GM12892 (cell line): ENCODE data around the gene RXYLT1.

ENCODE experiments used
- POLR2A ChIP-seq: IDR thresholded peaks from 2 replicates; pipeline ENCODE4 v1.6.1; 2011; ENCODE audit warnings: low read depth, low read length, control low read depth
- POLR2AphosphoS5 ChIP-seq: IDR thresholded peaks from 2 replicates; pipeline ENCODE4 v1.6.1; 2011; ENCODE audit warnings: low read depth, low read length, control low read depth
- TAF1 ChIP-seq: IDR thresholded peaks from 2 replicates; pipeline ENCODE4 v1.6.1; 2011; ENCODE audit warnings: low read depth, mild to moderate bottlenecking, control low read depth, low read length, borderline replicate concordance

DNA sequence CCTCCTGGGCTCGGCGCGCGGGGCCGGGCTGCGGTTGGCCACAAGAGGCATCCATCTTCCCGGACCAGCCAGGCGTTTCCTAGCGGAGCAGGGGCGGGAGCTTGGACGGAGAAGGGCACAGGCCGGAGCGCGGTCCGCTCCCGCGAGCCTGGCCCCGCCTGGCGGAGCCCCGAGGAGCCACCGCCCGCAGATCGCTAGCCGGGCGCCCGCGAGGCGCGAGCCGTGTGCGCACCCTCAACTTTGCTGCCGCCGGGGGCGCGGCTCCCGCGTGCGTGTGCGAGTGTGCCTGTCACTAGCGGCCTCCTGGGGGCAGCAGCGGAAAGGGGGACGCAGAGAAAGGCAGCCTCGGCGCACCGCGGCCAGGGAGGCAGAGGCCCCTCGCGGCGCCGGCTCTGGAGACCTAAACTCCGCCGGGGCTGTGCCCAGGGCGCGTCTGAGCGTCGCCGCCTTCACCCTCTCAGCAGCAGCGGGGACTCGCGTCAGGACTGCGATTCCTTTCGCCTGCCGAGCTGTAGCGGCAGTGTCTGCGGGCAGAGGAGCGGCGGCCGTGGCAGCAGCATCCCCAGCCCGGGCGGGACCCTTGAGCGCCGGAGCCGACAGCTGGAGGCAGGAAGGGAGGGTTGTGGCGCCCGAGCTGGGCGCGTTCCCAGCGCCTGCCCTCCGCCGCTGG lies 64.1 kb downstream of the RXYLT1 start:
- TF ChIP-seq POLR2A, result no peak
- no peak for TF ChIP-seq POLR2AphosphoS5
- TF ChIP-seq TAF1, result no peak
